HepG2 (cell line): ENCODE results near the gene CD164L2. TPM values are rescaled to one million over a fixed set of nuclear protein-coding genes. Genes with fewer than 3 reads are reported as not detected.

Source experiments
- ATAC-seq: fragments of 200-7000 bp; cut with Tn5 transposase; 3 replicates; pipeline ENCODE4 v1.9.1; 2020; ENCODE audit warnings: mild to moderate bottlenecking, moderate library complexity
- BruUV-seq: library from RNA; stranded (reverse); fragments of 400-500 nt; replicated peaks from 2 replicates; lab custom pipeline; 2021; lab: Mats Ljungman, UMichigan
- CTCF ChIA-PET: fragments of 300-600 bp; formaldehyde crosslinking; extraction: SDS; loops from one replicate; lab custom pipeline; 2021; ENCODE audit warnings: low total read pairs, inconsistent platforms, low intra/inter-chr PET ratio; lab: Yijun Ruan, JAX
- POLR2A ChIA-PET: fragments of 350-600 bp; sonication (Branson Sonifier 250); formaldehyde crosslinking; loops from one replicate; lab custom pipeline; 2020; ENCODE audit warnings: antibody characterized with exemption, inconsistent platforms; lab: Yijun Ruan, JAX
- DNase-seq: peaks from one replicate; pipeline ENCODE4 v3.0.0-alpha.2; 2015; ENCODE audit warnings: low spot score
- FAIRE-seq: peaks from 3 replicates; lab custom pipeline; 2011; peaks lifted over from hg19 to GRCh38; lab: Jason Lieb, UNC
- H2AFZ ChIP-seq: one replicate; pipeline ENCODE4 v1.6.1; 2011; ENCODE audit warnings: low read length, inconsistent platforms
- H3K27ac ChIP-seq: fragments of 300-600 bp; 3 replicates; pipeline ENCODE4 v1.8.0; 2011; ENCODE audit warnings: mixed run types, mild to moderate bottlenecking, mixed read lengths, low read length, inconsistent platforms; ENCODE audit not compliant: insufficient read depth; ENCODE audit errors: extremely low read length
- H3K27me3 ChIP-seq, 2 experiments: fragments of 200-600 bp in 1 of 2; 2 replicates in 1 of 2; 3 replicates in 1 of 2; pipeline versions ENCODE4 v1.6.0 to v1.8.0; 2011; ENCODE audit warnings: low read length in 2 of 2, mild to moderate bottlenecking in 2 of 2, moderate library complexity in 2 of 2, inconsistent platforms in 1 of 2; ENCODE audit not compliant: insufficient read depth in 2 of 2, control insufficient read depth in 1 of 2
- H3K36me3 ChIP-seq, 2 experiments: fragments of 200-600 bp in 1 of 2; replicated peaks in 1 of 2; 2 replicates in 1 of 2; 3 replicates in 1 of 2; pipeline versions ENCODE4 v1.5.1 to v1.8.0; 2011; ENCODE audit warnings: low read length in 2 of 2, inconsistent platforms in 1 of 2; ENCODE audit not compliant: insufficient read depth in 2 of 2, control insufficient read depth in 1 of 2
- H3K4me1 ChIP-seq: 2 replicates; pipeline ENCODE4 v1.5.1; 2012; ENCODE audit warnings: low read length, inconsistent platforms; ENCODE audit not compliant: insufficient read depth
- H3K4me2 ChIP-seq: 2 replicates; pipeline ENCODE4 v1.6.0; 2011; ENCODE audit warnings: low read depth, low read length, inconsistent platforms
- H3K4me3 ChIP-seq, 3 experiments: fragments of 200-600 bp in 1 of 3; sonication (generic), shearing (Covaris generic) in 1 of 3; replicated peaks in 1 of 3; 2 replicates each; pipeline ENCODE4 v1.5.1; 2011 to 2016; ENCODE audit warnings: low read length in 3 of 3, inconsistent platforms in 2 of 3, low read depth in 2 of 3, mild to moderate bottlenecking in 2 of 3, control low read depth in 1 of 3, mixed read lengths in 1 of 3; ENCODE audit not compliant: insufficient read depth in 1 of 3
- H3K79me2 ChIP-seq: one replicate; pipeline ENCODE4 v1.6.1; 2011; ENCODE audit warnings: low read length, inconsistent platforms; ENCODE audit not compliant: insufficient read depth
- H3K9ac ChIP-seq: 2 replicates; pipeline ENCODE4 v1.6.0; 2011; ENCODE audit warnings: mild to moderate bottlenecking, low read depth, low read length, inconsistent platforms; ENCODE audit not compliant: insufficient read depth
- H3K9me3 ChIP-seq: 2 replicates; pipeline ENCODE4 v1.5.1; 2012; ENCODE audit warnings: mild to moderate bottlenecking, low read length
- H4K20me1 ChIP-seq: 2 replicates; pipeline ENCODE4 v1.6.0; 2011; ENCODE audit warnings: inconsistent platforms, mild to moderate bottlenecking, low read length, moderate library complexity; ENCODE audit not compliant: insufficient read depth
- BHLHE40 ChIP-seq: IDR thresholded peaks from 2 replicates; pipeline ENCODE4 v1.6.1; 2011; ENCODE audit warnings: low read length, improper control_type of control experiment
- DPF2 ChIP-seq: sonication (generic); formaldehyde crosslinking; IDR thresholded peaks from 2 replicates; pipeline ENCODE4 v1.4.0; 2020; ENCODE audit warnings: mild to moderate bottlenecking, low read depth, missing genetic modification reagents, borderline replicate concordance
- RBM39 ChIP-seq: fragments of 200-400 bp; formaldehyde crosslinking; IDR thresholded peaks from one replicate; pipeline ENCODE4 v1.6.1; 2018; ENCODE audit warnings: antibody characterized with exemption, mild to moderate bottlenecking, low read depth, low read length; ENCODE audit not compliant: poor library complexity, severe bottlenecking
- SMAD3 ChIP-seq: sonication (generic); formaldehyde crosslinking; IDR thresholded peaks from 2 replicates; pipeline ENCODE4 v1.4.0; 2020; ENCODE audit warnings: missing genetic modification reagents
- TBP ChIP-seq: sonication (generic); formaldehyde crosslinking; IDR thresholded peaks from 2 replicates; pipeline ENCODE4 v1.5.0; 2020; ENCODE audit warnings: missing genetic modification reagents
- WIZ ChIP-seq: sonication (generic); formaldehyde crosslinking; IDR thresholded peaks from 2 replicates; pipeline ENCODE4 v1.5.1; 2020; ENCODE audit warnings: mild to moderate bottlenecking, missing genetic modification reagents
- ZNF17 ChIP-seq: sonication (generic); formaldehyde crosslinking; IDR thresholded peaks from 2 replicates; pipeline ENCODE4 v1.5.0; 2020; ENCODE audit warnings: mild to moderate bottlenecking, missing genetic modification reagents
- ZNF253 ChIP-seq: sonication (generic); formaldehyde crosslinking; IDR thresholded peaks from 2 replicates; pipeline ENCODE4 v1.8.0; 2022; ENCODE audit warnings: mild to moderate bottlenecking, missing genetic modification reagents, borderline replicate concordance
- ZZZ3 ChIP-seq: sonication (generic); formaldehyde crosslinking; IDR thresholded peaks from 2 replicates; pipeline ENCODE4 v1.4.0; 2020; ENCODE audit warnings: missing genetic modification reagents, mild to moderate bottlenecking, borderline replicate concordance
- WGBS: methylation state at CpG from one replicate; pipeline ENCODE4 v1.1.6; 2017; ENCODE audit warnings: low lambda C conversion rate; 5-methylcytosine and 5-hydroxymethylcytosine counted together
- in situ Hi-C: cut with HindIII; loops from 2 replicates; pipeline ENCODE4 v1.10.0; 2017; ENCODE audit warnings: low pct_unique_long_range_greater_than_20kb; ENCODE audit not compliant: extremely low pct_ligation_motif_present
- intact Hi-C: fragments of 100-400 bp; cut with micrococcal nuclease; formaldehyde crosslinking; loops from one replicate; pipeline ENCODE4 v1.10.0; 2022; ENCODE audit not compliant: unreplicated experiment
- polyA plus RNA-seq, 8 experiments: library from polyadenylated mRNA; depleted of rRNA in 3 of 8; stranded (reverse) in 7 of 8; unstranded in 1 of 8; fragments of >200 nt; fragmentation: Illumina TruSeq in 4 of 8; extraction: Trizol in 4 of 8; gene quantifications; 2 replicates each; pipeline versions ENCODE4 v1.2.1 to v1.2.3, GENCODE V29; 2011 to 2016; ENCODE audit warnings: low read depth in 4 of 8, missing spikeins in 1 of 8, mixed read lengths in 1 of 8; ENCODE audit not compliant: insufficient read depth in 1 of 8
- total RNA-seq, 5 experiments: library from RNA; depleted of rRNA; stranded (reverse); fragments of >200 nt; fragmentation: Illumina TruSeq; extraction: Trizol; gene quantifications; 2 replicates each; pipeline ENCODE4 v1.2.3, GENCODE V29; 2016; ENCODE audit warnings: low read depth in 1 of 5
- TF ChIP-seq, protein P1 (sequence below): sonication (generic); formaldehyde crosslinking; IDR thresholded peaks from 2 replicates; pipeline ENCODE4; 2020; ENCODE audit warnings: missing genetic modification reagents, mild to moderate bottlenecking, borderline replicate concordance
- TF ChIP-seq, protein P2 (sequence below): sonication (generic); formaldehyde crosslinking; IDR thresholded peaks from 2 replicates; pipeline ENCODE4 v1.8.1; 2023; ENCODE audit warnings: missing genetic modification reagents, inconsistent platforms, borderline replicate concordance
- TF ChIP-seq, protein P3 (sequence below): sonication (generic); formaldehyde crosslinking; IDR thresholded peaks from 2 replicates; pipeline ENCODE4 v1.5.0; 2020; ENCODE audit warnings: missing genetic modification reagents
- TF ChIP-seq, protein P4 (sequence below): IDR thresholded peaks from 2 replicates; pipeline ENCODE4 v1.4.0; 2020; ENCODE audit warnings: mild to moderate bottlenecking, missing genetic modification reagents

The CD164L2 gene
- total and polyA plus RNA-seq, 2 of the 13 experiments (the other 11 are each of a cell fraction or from before 2014, with no cell fraction given), result not detected

DNA sequence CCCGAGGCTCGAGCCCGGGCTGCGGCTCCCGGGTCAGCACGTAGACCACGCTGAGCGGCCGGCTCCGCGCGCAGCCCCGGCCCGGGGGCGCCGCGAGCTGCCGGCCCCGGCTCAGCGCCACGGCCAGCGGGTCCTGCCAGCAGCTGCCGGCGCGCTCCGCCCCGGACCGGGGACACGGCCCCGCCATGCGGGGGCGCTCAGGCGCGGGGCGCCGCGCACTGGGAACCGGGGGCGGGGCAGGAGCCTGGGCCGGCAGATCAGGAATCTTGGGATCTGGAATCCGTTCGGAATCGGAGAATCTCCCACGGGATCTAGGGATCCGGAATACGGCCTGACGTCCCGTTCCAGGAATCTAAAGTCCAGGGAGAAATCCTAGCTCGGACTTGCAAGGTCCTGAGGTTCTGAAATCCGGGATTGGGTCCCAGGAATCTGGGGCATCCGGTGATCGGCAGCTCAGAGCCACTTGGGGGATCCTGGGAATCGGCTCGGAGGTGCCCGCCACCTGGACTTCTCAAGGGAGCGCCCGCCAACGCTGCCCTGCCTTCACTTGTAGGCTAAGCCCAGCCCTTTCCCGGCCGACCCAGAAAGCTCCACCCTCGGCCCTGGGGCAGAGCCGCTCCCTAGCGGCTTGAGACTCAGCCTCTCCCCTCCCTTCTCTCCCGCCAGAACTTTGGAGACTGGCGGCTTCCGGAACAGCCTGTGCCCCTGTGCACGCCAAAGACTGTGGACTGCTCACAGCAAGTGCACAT, 16.5 kb downstream of the CD164L2 start, which contains the start of gene MAP3K6 (continued):
- TF ChIP-seq RBM39, result no peak

DNA sequence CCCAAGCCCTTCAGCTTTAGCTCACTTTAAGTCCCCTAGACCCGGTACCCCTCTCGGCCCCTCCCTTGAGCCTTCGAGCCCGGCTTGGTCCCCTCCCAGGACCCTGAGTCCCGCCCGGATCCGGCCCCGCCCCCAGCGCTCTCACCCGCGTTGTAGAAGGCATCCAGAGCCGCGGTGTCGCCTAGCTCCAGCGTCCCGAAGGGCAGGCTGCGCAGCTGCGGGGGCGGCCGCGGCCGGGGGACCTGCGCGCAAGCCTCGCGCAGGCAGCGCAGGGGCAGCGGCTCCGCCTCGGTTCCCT, 17.1 kb downstream of the CD164L2 start:
- POLR2A ChIA-PET, result interaction anchor here (0.6 to 3.2 kb wide), 14 partner anchors 12 to 407 kb away, joined by 3 to 20 read pairs (median 4); partner anchors contain the start of genes FAM76A, IFI6, SLC9A1 and STX12
- H2AFZ ChIP-seq, result no peak overlapping the region
- in situ Hi-C loops (no loop called here), intact Hi-C loops (no loop called here)
- CTCF ChIA-PET, result interaction anchor here (1.1 kb wide), 1 partner anchor 22 kb away, joined by 3 read pairs; no protein-coding TSS in a partner anchor
- H3K4me1 ChIP-seq, result peaks cover 27% of the 10 kb centered on the region
- peak overlapping the region; percentile 84 for H3K4me2 ChIP-seq
- H3K4me3 ChIP-seq, result peak overlapping the region; percentile 64 to 84 (median 84); a peak in 5 of 6 replicates
- H4K20me1 ChIP-seq, result no peaks in the 10 kb centered on the region
- ATAC-seq (peak; percentile 64), FAIRE-seq (no peak), DNase-seq (peak; percentile 52)
- H3K9ac ChIP-seq, result peak overlapping the region; percentile 66; the same call in 1 of the 2 replicates
- no peaks in the 10 kb centered on the region for H3K79me2 ChIP-seq
- 3% methylated on average over 10 of the region's 30 CpGs for WGBS
- H3K36me3 ChIP-seq, result no peaks in the 10 kb centered on the region
- H3K27ac ChIP-seq, result peak overlapping the region; percentile 33
- BruUV-seq, result no TSS peak
- peaks cover 2 to 16% of the 10 kb centered on the region in 2 experiments; a peak in 3 of 5 replicates for H3K27me3 ChIP-seq
- no peaks in the 10 kb centered on the region for H3K9me3 ChIP-seq
- TF ChIP-seq, protein P1, sequence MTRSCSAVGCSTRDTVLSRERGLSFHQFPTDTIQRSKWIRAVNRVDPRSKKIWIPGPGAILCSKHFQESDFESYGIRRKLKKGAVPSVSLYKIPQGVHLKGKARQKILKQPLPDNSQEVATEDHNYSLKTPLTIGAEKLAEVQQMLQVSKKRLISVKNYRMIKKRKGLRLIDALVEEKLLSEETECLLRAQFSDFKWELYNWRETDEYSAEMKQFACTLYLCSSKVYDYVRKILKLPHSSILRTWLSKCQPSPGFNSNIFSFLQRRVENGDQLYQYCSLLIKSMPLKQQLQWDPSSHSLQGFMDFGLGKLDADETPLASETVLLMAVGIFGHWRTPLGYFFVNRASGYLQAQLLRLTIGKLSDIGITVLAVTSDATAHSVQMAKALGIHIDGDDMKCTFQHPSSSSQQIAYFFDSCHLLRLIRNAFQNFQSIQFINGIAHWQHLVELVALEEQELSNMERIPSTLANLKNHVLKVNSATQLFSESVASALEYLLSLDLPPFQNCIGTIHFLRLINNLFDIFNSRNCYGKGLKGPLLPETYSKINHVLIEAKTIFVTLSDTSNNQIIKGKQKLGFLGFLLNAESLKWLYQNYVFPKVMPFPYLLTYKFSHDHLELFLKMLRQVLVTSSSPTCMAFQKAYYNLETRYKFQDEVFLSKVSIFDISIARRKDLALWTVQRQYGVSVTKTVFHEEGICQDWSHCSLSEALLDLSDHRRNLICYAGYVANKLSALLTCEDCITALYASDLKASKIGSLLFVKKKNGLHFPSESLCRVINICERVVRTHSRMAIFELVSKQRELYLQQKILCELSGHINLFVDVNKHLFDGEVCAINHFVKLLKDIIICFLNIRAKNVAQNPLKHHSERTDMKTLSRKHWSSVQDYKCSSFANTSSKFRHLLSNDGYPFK (CRISPR knock-in tag), result no peak
- TF ChIP-seq, protein P2, sequence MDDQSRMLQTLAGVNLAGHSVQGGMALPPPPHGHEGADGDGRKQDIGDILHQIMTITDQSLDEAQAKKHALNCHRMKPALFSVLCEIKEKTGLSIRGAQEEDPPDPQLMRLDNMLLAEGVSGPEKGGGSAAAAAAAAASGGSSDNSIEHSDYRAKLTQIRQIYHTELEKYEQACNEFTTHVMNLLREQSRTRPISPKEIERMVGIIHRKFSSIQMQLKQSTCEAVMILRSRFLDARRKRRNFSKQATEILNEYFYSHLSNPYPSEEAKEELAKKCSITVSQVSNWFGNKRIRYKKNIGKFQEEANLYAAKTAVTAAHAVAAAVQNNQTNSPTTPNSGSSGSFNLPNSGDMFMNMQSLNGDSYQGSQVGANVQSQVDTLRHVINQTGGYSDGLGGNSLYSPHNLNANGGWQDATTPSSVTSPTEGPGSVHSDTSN, result no peak
- no peak for TF ChIP-seq ZNF17
- TF ChIP-seq, protein P3, sequence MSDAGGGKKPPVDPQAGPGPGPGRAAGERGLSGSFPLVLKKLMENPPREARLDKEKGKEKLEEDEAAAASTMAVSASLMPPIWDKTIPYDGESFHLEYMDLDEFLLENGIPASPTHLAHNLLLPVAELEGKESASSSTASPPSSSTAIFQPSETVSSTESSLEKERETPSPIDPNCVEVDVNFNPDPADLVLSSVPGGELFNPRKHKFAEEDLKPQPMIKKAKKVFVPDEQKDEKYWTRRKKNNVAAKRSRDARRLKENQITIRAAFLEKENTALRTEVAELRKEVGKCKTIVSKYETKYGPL (CRISPR knock-in tag), result no peak
- no peak for TF ChIP-seq TBP (CRISPR knock-in tag)
- TF ChIP-seq ZNF253 (CRISPR knock-in tag), result no peak
- 0 out of 2 replicates have a peak, but pooled peaks have one; percentile 10 for TF ChIP-seq BHLHE40
- no peak for TF ChIP-seq DPF2
- TF ChIP-seq WIZ (CRISPR knock-in tag), result no peak
- TF ChIP-seq SMAD3 (CRISPR knock-in tag), result no peak
- TF ChIP-seq ZZZ3 (CRISPR knock-in tag), result no peak
- TF ChIP-seq, protein P4, sequence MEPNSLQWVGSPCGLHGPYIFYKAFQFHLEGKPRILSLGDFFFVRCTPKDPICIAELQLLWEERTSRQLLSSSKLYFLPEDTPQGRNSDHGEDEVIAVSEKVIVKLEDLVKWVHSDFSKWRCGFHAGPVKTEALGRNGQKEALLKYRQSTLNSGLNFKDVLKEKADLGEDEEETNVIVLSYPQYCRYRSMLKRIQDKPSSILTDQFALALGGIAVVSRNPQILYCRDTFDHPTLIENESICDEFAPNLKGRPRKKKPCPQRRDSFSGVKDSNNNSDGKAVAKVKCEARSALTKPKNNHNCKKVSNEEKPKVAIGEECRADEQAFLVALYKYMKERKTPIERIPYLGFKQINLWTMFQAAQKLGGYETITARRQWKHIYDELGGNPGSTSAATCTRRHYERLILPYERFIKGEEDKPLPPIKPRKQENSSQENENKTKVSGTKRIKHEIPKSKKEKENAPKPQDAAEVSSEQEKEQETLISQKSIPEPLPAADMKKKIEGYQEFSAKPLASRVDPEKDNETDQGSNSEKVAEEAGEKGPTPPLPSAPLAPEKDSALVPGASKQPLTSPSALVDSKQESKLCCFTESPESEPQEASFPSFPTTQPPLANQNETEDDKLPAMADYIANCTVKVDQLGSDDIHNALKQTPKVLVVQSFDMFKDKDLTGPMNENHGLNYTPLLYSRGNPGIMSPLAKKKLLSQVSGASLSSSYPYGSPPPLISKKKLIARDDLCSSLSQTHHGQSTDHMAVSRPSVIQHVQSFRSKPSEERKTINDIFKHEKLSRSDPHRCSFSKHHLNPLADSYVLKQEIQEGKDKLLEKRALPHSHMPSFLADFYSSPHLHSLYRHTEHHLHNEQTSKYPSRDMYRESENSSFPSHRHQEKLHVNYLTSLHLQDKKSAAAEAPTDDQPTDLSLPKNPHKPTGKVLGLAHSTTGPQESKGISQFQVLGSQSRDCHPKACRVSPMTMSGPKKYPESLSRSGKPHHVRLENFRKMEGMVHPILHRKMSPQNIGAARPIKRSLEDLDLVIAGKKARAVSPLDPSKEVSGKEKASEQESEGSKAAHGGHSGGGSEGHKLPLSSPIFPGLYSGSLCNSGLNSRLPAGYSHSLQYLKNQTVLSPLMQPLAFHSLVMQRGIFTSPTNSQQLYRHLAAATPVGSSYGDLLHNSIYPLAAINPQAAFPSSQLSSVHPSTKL, result no peak
